Osteocyte (in vitro differentiated cells): ENCODE measurements around the gene ZSWIM8. TPM values are rescaled to one million over a fixed set of nuclear protein-coding genes. Genes with fewer than 3 reads are reported as not detected.

Experiments
- DNase-seq: peaks from one replicate; pipeline ENCODE4 v3.0.0; 2021; ENCODE audit warnings: mixed read lengths; ENCODE audit not compliant: unreplicated experiment; ENCODE audit errors: extremely low spot score
- H3K27ac Mint-ChIP-seq: one replicate; pipeline ENCODE4 v1.8.0; 2021; ENCODE audit warnings: mild to moderate bottlenecking, mixed read lengths; ENCODE audit not compliant: unreplicated experiment
- H3K27me3 Mint-ChIP-seq: one replicate; pipeline ENCODE4 v1.8.0; 2021; ENCODE audit warnings: mixed read lengths; ENCODE audit not compliant: unreplicated experiment
- H3K36me3 Mint-ChIP-seq: one replicate; pipeline ENCODE4 v1.8.0; 2021; ENCODE audit warnings: mixed read lengths; ENCODE audit not compliant: unreplicated experiment
- H3K4me1 Mint-ChIP-seq: one replicate; pipeline ENCODE4 v1.8.0; 2021; ENCODE audit warnings: mixed read lengths; ENCODE audit not compliant: unreplicated experiment
- H3K4me3 Mint-ChIP-seq: one replicate; pipeline ENCODE4 v1.8.0; 2021; ENCODE audit warnings: mild to moderate bottlenecking, moderate library complexity, mixed read lengths; ENCODE audit not compliant: unreplicated experiment
- H3K9me3 Mint-ChIP-seq: one replicate; pipeline ENCODE4 v1.8.0; 2021; ENCODE audit warnings: mixed read lengths; ENCODE audit not compliant: unreplicated experiment
- total RNA-seq: library from RNA; stranded (reverse); gene quantifications from 2 replicates; pipeline ENCODE4 v1.2.1, GENCODE V29; 2021
- TF ChIP-seq, protein P1 (sequence below): fragments of 200-600 bp; sonication (generic); IDR thresholded peaks from 2 replicates; pipeline ENCODE4 v1.5.0; 2021; ENCODE audit warnings: antibody characterized with exemption, mild to moderate bottlenecking, moderate library complexity

The ZSWIM8 gene
- total RNA-seq, 1 donor from 2014 or later = 186 TPM

- H3K9me3 Mint-ChIP-seq = no peaks in the 10 kb centered on the region
- DNase-seq = no peak
- H3K27ac Mint-ChIP-seq = no peak overlapping the region
- no peaks in the 10 kb centered on the region for H3K4me1 Mint-ChIP-seq
- no peaks in the 10 kb centered on the region for H3K27me3 Mint-ChIP-seq
- H3K36me3 Mint-ChIP-seq = peaks cover 54% of the 10 kb centered on the region
- no peak overlapping the region for H3K4me3 Mint-ChIP-seq
- TF ChIP-seq, protein P1, sequence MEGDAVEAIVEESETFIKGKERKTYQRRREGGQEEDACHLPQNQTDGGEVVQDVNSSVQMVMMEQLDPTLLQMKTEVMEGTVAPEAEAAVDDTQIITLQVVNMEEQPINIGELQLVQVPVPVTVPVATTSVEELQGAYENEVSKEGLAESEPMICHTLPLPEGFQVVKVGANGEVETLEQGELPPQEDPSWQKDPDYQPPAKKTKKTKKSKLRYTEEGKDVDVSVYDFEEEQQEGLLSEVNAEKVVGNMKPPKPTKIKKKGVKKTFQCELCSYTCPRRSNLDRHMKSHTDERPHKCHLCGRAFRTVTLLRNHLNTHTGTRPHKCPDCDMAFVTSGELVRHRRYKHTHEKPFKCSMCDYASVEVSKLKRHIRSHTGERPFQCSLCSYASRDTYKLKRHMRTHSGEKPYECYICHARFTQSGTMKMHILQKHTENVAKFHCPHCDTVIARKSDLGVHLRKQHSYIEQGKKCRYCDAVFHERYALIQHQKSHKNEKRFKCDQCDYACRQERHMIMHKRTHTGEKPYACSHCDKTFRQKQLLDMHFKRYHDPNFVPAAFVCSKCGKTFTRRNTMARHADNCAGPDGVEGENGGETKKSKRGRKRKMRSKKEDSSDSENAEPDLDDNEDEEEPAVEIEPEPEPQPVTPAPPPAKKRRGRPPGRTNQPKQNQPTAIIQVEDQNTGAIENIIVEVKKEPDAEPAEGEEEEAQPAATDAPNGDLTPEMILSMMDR = no peak
Observed at GRCh38 chr10:73759512-73760115, 25.8 kb upstream of the ZSWIM8 start.

- H3K27ac Mint-ChIP-seq = no peak overlapping the region
- TF ChIP-seq, protein P1 = no peak
Observed at GRCh38 chr10:73761781-73762180, 23.6 kb upstream of the ZSWIM8 start.

GRCh38 chr10:73762915-73763314 is 22.5 kb upstream of the ZSWIM8 start:
- DNase-seq = no peak
- H3K4me1 Mint-ChIP-seq = no peaks in the 10 kb centered on the region
- no peak overlapping the region for H3K4me3 Mint-ChIP-seq
- TF ChIP-seq, protein P1 = no peak
- H3K9me3 Mint-ChIP-seq = no peaks in the 10 kb centered on the region
- no peak overlapping the region for H3K27ac Mint-ChIP-seq
- no peaks in the 10 kb centered on the region for H3K27me3 Mint-ChIP-seq
- peaks cover 60% of the 10 kb centered on the region for H3K36me3 Mint-ChIP-seq

More at GRCh38 chr10:73761781-73762180, 23.6 kb upstream of the ZSWIM8 start:
- no peaks in the 10 kb centered on the region for H3K4me1 Mint-ChIP-seq
- no peaks in the 10 kb centered on the region for H3K9me3 Mint-ChIP-seq
- no peaks in the 10 kb centered on the region for H3K27me3 Mint-ChIP-seq
- H3K36me3 Mint-ChIP-seq = peaks cover 63% of the 10 kb centered on the region
- no peak for DNase-seq
- no peak overlapping the region for H3K4me3 Mint-ChIP-seq

DNA sequence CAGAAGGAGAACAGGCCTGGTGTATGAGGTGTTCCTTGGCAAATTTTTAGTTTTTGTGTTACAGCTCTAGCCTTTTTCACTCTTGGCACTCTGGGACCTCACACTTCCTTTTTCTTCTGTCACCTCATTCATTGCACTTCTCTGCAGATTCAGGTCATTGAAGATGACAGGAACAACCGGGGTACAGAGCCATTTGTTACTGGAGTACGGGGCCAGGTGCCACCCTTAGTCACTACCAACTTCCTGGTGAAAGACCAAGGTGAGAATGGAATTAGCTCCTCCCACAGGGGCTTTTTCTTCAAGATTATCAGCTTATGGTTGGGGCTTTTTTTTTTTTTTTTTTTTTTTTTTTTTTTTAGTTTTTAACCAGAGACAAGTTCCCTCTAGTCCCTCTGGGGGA is 22.1 kb upstream of the ZSWIM8 start:
- Mint-ChIP-seq H3K4me3 (no peak overlapping the region), H3K27ac (no peak overlapping the region), H3K4me1 (no peaks in the 10 kb centered on the region), H3K36me3 (peaks cover 60% of the 10 kb centered on the region), H3K27me3 (no peaks in the 10 kb centered on the region), H3K9me3 (no peaks in the 10 kb centered on the region)
- TF ChIP-seq, protein P1 = no peak
- no peak for DNase-seq

- no peak overlapping the region for H3K4me3 Mint-ChIP-seq
- no peaks in the 10 kb centered on the region for H3K27me3 Mint-ChIP-seq
- DNase-seq = no peak
- H3K9me3 Mint-ChIP-seq = no peaks in the 10 kb centered on the region
- H3K4me1 Mint-ChIP-seq = no peaks in the 10 kb centered on the region
- TF ChIP-seq, protein P1 = no peak
- H3K36me3 Mint-ChIP-seq = peaks cover 63% of the 10 kb centered on the region
- H3K27ac Mint-ChIP-seq = no peak overlapping the region
Observed at GRCh38 chr10:73765066-73765465, 20.3 kb upstream of the ZSWIM8 start.
